HG03045 (cell line): ENCODE data around the gene GFPT1.
"Not testable (repeated sequence)": the region's sequence is repeated elsewhere in the genome, so short reads cannot be mapped to it uniquely, and the experiment has no call there.

Experiments
- ATAC-seq: cut with Tn5 transposase; IDR thresholded peaks from one replicate; pipeline ENCODE4 v1.9.1; 2021; ENCODE audit warnings: mild to moderate bottlenecking, moderate library complexity; ENCODE audit not compliant: unreplicated experiment

Gene GFPT1

DNA sequence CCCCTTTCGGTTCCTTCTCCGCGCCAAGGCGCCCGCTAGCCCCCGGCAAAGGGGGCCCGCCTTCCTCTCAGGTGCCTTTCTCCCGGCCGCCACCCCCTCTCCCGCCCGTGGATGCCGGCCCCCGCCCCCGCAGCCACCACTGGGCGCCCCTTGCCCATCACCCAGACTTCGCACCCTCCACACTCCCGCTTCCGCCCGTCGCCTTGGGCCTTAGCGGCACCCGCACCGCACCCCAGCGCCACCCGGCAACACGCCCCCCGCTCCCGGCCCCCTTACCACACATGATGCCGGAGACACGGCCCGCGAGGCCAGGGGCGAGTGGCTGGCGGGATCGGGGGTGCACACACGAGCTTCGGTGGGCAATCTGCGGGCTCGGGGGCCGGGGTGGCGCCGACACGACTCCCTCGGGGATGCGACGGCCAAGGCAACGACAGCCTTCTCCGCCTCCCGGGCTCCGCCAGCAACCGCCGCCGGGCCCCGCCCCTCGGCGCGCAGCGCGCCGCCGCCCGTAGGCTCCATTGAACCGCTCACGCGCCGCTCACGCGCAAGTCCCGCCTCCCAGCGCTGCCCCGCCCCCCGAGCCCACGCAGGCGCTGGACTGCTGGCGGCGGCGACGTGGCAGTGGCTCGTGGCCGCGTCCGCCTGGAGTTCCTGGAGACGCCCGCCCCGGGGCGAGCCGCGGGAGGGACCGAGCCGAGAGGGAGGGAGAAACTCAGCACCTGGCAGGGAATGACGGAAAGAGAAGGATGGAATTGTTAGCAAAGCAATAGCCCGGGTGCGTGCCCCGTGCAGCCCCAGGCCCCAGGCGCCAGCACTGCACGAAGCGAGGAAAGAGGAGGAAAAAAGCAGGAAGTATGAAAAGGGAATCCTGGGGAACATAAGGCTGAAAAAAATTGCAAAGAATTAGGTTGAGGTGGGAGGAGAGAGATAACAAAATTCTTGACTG is at the start of gene GFPT1:
Gene GFPT1 (minus strand): TSS at position 439 of the 946 bp plus-strand sequence. CDS start 156 bp downstream, at position 283.
- ATAC-seq = peak; percentile 93

DNA sequence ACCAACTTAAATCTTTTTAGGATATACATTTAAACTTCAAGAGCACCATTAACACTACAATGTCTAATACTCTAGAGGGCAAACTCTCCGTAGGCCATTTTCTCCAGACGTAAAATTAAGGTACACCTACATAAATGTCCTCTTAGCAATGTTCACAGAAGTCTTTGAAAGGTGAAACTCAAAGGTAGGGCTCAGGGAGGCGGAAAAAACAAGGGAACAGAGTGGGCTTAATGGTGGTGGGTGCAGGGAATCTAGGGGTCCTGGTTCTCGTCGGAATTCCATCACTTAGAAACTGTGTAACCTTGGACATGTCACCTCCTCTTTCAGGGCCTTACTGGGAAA is 49.5 kb upstream of the GFPT1 start:
- ATAC-seq = no peak

DNA sequence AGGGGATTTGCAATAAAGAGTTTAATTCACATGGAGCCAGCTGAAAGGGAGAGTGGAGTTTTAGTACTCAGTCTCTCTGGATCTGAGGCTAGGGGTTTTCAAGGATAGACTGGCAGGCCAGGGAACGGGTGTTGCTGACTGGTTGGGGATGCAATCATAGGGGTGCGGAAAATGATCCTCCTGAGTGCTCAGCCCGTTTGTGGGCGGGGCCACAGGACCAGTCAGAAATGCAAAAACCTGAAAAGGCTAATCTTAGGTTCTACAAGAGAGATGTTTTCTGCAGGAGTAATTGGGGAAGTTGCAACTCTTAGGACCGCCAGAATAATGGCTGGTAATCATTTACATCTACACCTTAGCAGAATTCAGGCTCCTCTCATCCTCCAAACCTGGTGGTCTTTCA is 47.7 kb upstream of the GFPT1 start:
- ATAC-seq = no peak

DNA sequence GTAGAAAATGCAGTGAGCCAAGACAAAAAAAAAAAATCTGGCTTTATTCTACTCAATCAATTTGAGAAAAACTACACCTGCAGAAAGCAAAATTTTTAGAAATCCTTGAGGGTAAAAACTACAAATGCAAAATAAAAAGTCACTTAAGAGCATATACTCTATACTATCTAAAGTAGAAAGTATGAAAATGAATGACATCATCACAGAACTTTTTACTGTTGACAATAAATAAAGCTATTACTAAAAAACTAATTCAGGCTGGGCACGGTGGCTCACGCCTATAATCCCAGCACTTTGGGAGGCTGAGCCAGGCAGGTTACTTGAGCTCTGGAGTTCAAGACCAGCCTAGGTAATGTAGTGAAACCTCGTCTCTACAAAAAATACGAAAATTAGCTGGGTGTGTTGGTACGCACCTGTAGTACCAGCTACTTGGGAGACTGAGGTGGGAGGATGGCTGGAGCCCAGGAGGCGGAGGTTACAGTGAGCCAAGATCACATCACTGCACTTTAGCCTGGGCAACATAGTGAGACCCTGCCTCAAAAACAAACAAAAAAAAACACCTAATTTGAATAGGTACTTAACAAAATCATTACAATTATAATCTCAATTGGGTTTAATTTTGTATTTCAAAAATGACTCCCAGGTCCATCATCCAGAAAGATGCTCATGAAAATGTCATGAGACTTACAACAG is 42.6 kb upstream of the GFPT1 start:
- ATAC-seq = no peak

DNA sequence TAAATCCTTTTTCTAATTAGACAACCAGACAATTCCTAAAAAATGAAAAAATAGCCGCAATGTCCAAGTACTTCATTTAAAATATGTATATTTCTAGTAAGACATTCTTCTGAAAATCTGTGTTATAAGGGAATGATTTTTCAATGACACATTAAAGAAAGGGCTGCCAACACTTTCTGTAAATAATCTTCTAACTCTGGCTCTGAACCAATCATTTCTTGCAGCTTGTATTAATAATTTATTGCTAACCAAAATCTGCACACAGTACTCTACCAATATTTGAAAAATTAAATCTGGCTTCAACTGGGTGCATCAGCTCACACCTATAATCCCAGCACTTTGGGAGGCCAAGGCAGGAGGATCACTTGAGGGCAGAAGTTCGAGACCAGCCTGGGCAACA is 42.0 kb upstream of the GFPT1 start:
- no peak for ATAC-seq

DNA sequence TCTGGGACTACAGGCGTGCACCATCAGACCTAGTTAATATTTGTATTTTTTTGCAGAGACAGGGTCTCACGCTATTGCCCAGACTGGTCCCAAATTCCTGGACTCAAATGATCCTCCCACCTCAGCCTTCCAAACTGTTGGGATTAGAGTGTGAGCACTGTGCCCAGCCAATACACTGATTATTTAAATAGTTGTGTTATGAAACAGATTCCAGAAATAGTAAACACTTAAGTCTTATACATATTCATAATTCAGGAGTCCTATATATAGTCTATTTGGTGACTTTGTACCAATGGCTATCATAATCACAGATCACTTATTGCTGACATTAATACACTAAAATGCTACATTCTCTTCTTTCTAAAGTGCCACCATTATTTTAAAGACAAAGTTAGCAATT is 37.4 kb upstream of the GFPT1 start:
- no peak for ATAC-seq

DNA sequence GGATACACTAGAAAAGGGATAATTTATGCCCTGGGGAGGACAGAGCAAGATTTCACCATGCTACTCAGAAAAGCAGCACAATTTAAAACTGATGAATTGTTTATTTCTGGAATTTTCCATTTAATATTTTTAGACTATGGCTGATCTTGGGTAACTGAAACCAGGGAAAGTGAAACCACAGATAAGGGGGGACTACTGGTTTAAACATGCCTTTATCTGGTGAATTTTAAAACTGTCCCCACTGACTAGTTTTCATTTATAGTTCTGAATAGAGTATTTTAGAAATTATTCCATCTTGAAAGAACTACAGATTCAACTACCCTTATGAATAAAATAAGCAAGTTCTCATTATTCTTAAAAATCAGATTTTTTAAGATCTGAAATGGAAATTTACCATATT is 35.2 kb upstream of the GFPT1 start:
- no peak for ATAC-seq

DNA sequence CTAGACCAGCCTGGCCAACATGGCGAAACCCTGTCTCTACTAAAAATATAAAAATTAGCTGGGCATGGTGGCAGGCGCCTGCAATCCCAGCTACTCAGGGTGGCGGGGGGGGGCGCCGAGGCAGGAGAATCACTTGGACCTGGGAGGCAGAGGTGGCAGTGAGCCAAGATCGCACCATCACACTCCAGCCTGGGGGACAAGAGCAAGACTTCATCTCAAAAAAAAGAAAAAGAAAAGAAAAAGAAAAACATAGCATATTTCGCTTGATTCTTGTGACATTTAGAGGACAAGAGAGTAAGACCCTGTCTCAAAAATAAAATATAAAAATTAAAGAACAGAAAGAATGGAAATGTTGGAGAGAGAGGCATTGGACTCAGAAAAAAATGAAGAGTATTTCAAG is 32.1 kb upstream of the GFPT1 start:
- ATAC-seq = not testable (repeated sequence)

DNA sequence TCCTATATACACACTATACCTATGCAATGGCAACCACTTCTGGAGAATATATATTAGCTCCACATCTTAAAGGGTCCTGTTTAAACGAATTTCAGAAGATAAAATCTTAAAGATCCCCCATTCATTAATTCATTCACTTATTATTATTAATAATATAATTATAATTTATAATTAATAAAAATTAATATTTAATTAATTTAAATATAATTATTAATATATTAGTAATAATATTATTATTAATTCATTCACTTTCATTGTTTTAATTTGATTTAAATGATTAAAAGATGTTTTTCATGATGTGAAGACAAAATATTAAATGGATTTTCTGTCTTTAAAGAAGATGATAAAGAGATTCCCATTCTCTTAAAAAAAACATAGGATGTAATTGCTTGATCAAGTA is 29.1 kb upstream of the GFPT1 start:
- ATAC-seq = no peak

DNA sequence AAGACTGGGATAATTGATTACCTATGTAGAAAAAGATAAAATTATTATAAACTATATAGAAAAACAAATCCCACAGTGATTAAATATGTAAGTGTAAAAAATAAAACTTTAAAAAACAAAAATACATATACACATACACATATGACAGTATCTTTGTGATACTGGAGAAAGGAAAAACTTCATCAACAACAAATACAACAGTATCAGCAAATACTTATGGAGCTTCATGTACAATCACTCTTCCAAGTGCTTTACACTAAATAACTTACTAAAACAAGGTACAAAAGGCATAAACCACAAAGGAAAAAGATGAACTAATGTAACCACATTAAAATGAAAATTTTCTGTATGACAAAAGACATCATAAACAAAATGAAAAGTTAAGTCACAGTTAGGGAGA is 24.1 kb upstream of the GFPT1 start:
- ATAC-seq = no peak

DNA sequence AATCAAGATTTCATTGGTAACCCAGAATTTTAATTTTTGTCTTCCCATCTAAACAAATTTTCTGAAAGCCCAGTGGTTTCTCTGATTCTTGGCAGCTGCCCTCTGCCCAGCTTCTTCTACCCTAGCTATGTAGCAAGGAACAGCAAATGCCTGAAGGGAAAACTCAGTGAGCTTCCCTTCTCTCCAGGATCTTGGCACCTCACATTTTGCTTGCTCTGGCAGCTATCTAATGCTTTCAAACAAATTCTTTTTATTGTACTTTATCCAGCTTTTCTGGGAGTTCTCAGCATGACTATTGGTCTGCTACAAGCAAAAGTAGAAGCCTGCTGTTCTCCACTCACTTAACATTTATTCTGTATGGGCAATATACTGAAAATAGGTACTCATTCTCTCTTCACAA is 18.3 kb upstream of the GFPT1 start:
- no peak for ATAC-seq

DNA sequence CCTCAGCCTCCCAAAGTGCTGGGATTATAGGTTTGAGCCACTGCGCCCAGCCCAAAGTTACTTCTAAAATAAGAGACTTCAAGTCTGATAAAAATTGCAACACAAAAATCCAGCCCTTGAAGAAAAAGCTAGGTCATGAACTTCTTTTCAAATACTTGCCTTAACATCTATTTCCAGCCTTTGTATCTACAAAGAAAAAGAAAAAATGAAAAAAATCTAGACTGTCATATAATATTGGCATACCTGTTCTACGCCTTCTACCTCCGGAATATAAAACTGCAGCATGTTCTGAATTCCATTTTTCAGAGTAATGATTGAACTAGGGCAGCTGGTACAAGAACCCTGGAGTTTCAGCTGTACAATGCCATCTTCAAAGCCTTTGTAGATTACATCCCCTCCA is 13.1 kb upstream of the GFPT1 start:
- no peak for ATAC-seq

DNA sequence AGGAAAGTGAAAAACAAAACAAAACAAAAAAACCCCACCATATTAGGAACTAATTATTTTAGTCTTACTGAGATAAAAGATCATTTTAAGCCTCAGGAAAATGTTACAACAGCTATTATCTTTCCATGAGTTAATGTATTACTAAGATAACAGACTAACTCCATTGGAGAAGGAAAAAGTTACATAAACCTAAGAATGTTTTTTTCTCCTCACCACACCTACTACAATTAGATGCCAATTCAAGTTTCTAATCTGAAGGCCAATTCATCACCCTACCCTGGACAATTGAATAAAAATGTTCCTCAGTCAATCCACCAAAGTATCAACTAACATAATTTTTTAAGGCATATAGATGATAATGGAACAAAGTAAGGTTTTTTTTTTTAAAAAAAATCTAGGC is 10.2 kb upstream of the GFPT1 start:
- no peak for ATAC-seq

DNA sequence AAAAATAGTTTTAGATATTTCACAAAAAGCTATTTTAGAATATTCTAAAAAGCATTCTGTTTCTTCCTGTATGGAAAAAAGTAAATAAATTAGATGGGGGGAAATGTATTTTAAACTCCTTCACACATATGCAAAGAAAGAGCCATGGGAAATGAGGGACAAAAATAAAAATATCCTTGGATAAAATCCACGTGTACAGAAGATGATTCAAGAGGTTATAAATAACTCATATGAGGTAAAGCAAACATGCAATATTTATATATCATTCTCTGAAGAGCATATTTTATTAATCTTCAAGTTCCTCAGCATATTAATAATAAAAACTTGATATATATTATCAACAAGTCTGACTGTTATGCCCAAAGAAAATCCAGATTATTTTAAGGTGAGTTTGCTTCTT is 8.8 kb upstream of the GFPT1 start:
- no peak for ATAC-seq

DNA sequence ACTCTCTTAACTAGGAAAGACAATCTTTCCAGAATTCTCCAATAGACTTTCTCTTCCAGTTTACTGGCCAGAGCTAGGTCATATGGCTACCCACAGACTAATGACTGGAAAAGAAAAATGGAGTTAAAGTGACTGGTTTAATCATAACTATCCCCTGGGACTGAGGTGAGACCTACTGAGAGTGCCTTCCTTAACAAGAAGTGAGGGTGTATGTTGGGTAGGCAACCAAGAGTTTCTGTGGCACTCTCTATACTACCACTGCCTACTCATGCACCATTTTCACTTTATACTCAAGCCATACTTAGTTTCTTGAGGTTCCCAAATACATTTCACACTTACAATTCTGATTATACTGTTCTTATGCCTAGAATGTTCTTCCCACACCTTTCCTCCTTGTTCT is 6.9 kb upstream of the GFPT1 start:
- ATAC-seq = no peak

DNA sequence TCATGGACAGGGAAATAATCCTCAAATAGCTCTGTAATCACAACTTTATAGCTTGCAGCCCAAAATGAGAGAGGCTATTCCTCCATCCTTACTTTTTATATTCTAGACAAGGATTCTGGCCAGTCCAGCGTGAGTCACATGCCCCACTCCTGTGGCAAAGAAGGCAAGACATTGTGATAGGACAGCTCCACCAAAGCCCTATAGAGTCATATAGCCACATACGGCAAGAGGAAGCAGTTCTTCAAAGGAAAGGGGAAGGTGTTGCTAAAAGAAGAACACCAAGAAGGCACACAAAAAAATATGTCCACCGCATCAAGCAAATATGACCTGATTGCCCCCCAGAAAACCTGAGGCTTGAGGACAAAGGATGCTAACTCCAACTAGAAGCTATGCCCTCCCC is 3.4 kb upstream of the GFPT1 start:
- no peak for ATAC-seq

DNA sequence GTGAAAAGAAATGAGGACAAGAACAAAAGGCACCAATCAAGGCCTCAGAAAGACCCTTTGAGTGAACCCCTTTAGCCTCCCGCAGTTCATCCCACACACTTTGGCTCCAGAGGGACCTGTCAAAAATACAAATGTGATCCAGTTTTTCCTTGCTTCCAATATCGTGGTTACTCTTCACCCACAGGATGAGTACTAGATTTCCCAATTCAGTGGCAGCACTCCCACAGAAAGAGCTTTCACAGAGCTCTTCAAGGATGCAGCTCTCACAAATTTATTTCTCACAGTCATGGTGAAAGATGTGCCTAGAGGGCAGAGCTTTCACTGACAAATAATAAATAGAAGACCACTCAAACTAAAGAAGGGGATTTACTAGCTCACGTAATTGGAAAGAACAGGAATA is 3.0 kb upstream of the GFPT1 start:
- no peak for ATAC-seq

DNA sequence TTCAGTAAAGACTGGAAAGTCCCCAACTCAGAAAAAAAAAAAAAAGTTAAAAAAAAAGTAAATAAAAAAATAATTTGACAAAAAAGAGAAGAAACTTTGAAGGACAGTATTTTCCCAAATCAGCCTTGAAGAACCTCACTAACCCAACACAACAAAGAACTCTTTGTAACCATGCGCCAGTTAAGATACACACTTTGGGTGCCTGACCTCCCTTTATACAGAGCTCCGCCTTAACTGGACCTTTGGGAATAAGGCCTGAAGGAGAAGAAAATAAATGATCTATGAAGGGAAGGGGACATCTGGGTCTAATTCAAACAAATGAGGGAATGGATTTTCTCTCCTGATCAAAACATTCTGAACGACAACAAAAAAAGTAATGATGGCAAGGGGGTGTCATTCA is 2.2 kb upstream of the GFPT1 start:
- no peak for ATAC-seq

DNA sequence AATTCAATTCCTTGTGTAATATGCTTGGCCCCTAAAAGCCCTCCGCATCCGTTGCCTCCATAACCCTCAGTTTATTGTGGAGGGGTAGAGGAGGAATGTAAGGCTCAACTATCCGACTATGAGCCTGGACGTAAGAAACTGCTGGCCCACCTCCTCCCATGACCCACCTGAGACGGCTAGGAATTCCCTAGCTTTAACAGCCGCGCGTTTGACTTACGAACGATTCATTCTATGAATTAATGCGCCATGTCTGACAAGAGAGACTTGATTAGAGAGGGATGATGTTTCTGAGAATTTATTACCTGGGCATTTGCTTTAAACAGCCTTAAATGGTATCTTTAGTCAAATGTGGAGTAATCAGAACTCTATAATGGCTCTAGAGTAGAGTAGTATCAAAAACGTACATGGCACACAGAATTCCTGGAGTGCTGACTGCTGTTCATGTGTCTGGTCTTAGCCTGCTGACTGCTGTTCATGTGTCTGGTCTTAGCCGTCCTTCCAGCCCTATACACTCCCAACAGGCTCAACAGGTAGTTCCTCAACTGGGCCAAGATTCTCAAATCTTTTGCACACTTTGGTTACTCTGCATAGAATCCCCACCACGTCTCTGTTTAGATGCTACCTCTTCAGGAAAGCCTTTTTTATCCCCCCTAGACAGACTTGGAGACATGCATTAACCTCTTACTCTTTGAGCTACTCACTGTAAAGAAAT is 899 bp upstream of the GFPT1 start:
- no peak for ATAC-seq

DNA sequence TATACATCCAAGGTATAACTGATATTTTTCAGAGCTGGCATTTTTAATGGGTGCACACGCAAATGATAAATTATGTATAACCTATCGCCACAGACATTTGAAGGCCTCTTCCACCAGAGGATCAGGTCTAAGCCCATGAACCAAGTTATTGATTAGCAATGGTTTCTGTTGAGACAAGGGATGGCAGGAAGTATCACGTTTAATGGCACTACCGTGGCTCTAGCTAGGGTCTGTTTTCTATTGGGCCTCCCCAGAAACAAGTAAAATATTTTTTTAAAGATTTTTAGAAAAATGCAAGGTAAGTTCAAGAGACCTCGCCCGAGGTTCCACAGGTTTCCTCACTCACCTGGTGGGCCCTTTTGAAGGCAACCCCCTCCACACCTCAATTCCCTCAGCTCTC is 667 bp downstream of the GFPT1 start:
- ATAC-seq = no peak

DNA sequence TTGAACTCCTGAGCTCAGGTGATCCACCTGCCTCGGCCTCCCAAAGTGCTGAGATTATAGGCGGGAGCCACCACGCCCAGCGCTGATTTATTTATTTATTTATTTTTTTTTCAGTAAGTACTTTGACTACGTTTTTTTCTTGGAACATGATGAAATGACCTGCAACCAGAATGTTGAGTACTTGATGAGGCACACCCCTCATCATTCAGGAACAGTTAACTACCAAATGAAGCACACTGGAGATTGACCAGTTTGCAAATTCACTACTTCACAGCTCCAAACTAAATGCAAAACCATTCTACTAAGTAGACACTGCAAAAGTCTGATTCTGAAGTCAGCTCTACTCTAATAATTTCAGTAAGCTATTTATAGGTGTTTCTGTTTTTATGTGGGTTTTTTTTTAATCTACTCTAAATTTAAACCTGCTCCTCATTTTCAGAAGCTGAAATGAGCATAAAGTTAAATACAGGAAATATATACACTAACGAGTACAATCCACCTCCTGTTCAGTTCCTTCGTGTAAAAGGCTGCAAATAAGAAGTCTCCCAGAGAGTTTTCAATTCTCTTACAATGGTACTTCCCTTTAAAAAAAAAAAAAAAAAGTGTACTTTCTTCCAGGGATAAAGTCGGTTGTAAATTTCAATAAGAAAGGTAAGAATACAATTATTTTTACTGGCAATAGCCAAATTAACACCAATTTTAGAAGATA is 1.4 kb downstream of the GFPT1 start:
- ATAC-seq = no peak
